ENCODE results near the gene KCTD16.

- TF ChIP-seq CTCF (conservative IDR thresholded peaks at IDR 0.05; ENCODE audit: low read length) (no peak), EZH2phosphoT487 (IDR thresholded peaks at IDR 0.05; ENCODE audit: borderline replicate concordance, low read depth, low read length) (no peak)
Observed at GRCh38 chr5:144469106-144469505, 298.4 kb downstream of the KCTD16 start.

Data from OCI-LY7 (cell line).